ENCODE results near the gene MAB21L4. TPM values are rescaled to one million over a fixed set of nuclear protein-coding genes. Genes with fewer than 3 reads are reported as not detected.

The MAB21L4 gene
- polyA plus RNA-seq (2011; rRNA removed) = not detected in 2 replicates
- polyA minus RNA-seq (2011; rRNA and poly(A)+ RNA removed) = not detected in 2 replicates

- DNase-seq (ENCODE audit: low read depth, low spot score) = no peak
- H3K4me3 ChIP-seq (ENCODE audit: low read depth, low read length) = no peak within 1 kb of the TSS
- H3K9me3 ChIP-seq (ENCODE audit: control insufficient read depth, insufficient read depth, low read length) = no peaks in the 10 kb centered on the region; the same call in 1 of the 2 replicates
- ChIA-PET POLR2A (no interaction called here), CTCF (no interaction called here)
- peaks cover 3% of the 10 kb centered on the region for H3K27me3 ChIP-seq (ENCODE audit: control insufficient read depth, insufficient read depth, low read length)
- TF ChIP-seq, protein P1, sequence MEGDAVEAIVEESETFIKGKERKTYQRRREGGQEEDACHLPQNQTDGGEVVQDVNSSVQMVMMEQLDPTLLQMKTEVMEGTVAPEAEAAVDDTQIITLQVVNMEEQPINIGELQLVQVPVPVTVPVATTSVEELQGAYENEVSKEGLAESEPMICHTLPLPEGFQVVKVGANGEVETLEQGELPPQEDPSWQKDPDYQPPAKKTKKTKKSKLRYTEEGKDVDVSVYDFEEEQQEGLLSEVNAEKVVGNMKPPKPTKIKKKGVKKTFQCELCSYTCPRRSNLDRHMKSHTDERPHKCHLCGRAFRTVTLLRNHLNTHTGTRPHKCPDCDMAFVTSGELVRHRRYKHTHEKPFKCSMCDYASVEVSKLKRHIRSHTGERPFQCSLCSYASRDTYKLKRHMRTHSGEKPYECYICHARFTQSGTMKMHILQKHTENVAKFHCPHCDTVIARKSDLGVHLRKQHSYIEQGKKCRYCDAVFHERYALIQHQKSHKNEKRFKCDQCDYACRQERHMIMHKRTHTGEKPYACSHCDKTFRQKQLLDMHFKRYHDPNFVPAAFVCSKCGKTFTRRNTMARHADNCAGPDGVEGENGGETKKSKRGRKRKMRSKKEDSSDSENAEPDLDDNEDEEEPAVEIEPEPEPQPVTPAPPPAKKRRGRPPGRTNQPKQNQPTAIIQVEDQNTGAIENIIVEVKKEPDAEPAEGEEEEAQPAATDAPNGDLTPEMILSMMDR (IDR thresholded peaks at IDR 0.05; ENCODE audit: low read depth, low read length) = no peak
- no peak within 1 kb of the TSS for H3K27ac ChIP-seq (ENCODE audit: low read depth, low read length)
These were observed at the start of gene MAB21L4 for GRCh38 chr2:240895656-240896388. MAB21L4 (minus strand) TSS chr2:240896156; CDS start chr2:240895997, 159 bp downstream.

DNA sequence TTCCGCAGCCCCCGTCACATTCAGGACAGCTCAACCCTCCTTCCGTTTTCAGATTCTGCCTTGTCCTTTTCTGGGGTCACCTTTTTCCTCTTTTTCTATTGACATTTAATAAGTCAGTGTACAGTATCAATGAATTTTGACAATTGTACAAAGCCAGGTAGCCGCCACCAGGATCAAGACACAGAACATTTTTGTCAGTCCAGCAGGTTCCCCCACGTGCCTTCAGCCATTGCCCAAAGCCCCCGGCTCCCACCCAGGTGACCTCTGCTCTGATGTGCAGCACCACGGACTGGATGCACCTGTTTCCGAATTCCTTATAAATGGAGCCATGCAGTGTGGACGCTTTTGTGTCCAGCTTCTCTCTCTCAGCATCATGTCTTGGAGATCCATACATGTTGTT lies 40.1 kb upstream of the MAB21L4 start:
- CTCF ChIA-PET = no interaction called here
- Histone ChIP-seq H3K9me3 (ENCODE audit: control insufficient read depth, insufficient read depth, low read length) (peaks cover 4% of the 10 kb centered on the region; the same call in 1 of the 2 replicates), H3K27ac (ENCODE audit: low read depth, low read length) (no peak overlapping the region), H3K27me3 (ENCODE audit: control insufficient read depth, insufficient read depth, low read length) (peaks cover 22% of the 10 kb centered on the region), H3K4me3 (ENCODE audit: low read depth, low read length) (no peak overlapping the region)
- DNase-seq (ENCODE audit: low read depth, low spot score) = no peak
- TF ChIP-seq, protein P1 (IDR thresholded peaks at IDR 0.05; ENCODE audit: low read depth, low read length) = no peak
- POLR2A ChIA-PET = no interaction called here

GRCh38 chr2:240935103-240935876 lies 39.3 kb upstream of the MAB21L4 start:
- Histone ChIP-seq H3K4me3 (ENCODE audit: low read depth, low read length) (no peak overlapping the region), H3K27me3 (ENCODE audit: control insufficient read depth, insufficient read depth, low read length) (peaks cover 23% of the 10 kb centered on the region), H3K27ac (ENCODE audit: low read depth, low read length) (no peak overlapping the region), H3K9me3 (ENCODE audit: control insufficient read depth, insufficient read depth, low read length) (peaks cover 4% of the 10 kb centered on the region)
- ChIA-PET POLR2A (no interaction called here), CTCF (no interaction called here)
- TF ChIP-seq, protein P1 (IDR thresholded peaks at IDR 0.05; ENCODE audit: low read depth, low read length) = no peak
- DNase-seq (ENCODE audit: low read depth, low spot score) = no peak

DNA sequence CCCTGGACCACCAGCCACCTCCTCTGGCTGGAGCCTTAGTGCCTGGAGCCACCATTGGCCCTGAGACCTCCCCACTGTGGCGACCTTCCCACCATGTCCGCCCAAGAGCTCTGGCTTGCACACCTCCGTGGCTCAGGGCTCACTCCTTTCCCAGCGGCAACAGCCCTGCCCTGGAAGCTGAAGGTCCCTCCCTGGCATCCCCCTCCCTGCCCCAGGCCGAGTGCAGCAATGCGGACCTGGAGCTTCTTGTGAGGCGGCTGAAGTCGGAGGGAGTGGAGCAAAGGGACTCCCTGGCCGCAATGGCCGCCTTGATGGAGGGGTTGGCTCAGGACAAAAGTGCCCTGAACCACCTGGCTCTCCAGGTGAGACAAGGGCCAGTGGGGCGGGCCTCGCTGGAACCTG lies 38.7 kb upstream of the MAB21L4 start:
- POLR2A ChIA-PET = no interaction called here

More for the DNA sequence above, 38.7 kb upstream of the MAB21L4 start:
- peaks cover 4% of the 10 kb centered on the region for H3K9me3 ChIP-seq (ENCODE audit: control insufficient read depth, insufficient read depth, low read length)
- H3K27me3 ChIP-seq (ENCODE audit: control insufficient read depth, insufficient read depth, low read length) = peaks cover 23% of the 10 kb centered on the region
- TF ChIP-seq, protein P1 (IDR thresholded peaks at IDR 0.05; ENCODE audit: low read depth, low read length) = no peak
- no peak for DNase-seq (ENCODE audit: low read depth, low spot score)
- no peak overlapping the region for H3K4me3 ChIP-seq (ENCODE audit: low read depth, low read length)
- CTCF ChIA-PET = interaction anchor here (0.6 kb wide), 1 partner anchor 144 kb away, joined by 3 read pairs; no protein-coding TSS in a partner anchor
- no peak overlapping the region for H3K27ac ChIP-seq (ENCODE audit: low read depth, low read length)

All from AG04450 (cell line).